ENCODE data around the gene SMARCD1.

Gene SMARCD1

DNA sequence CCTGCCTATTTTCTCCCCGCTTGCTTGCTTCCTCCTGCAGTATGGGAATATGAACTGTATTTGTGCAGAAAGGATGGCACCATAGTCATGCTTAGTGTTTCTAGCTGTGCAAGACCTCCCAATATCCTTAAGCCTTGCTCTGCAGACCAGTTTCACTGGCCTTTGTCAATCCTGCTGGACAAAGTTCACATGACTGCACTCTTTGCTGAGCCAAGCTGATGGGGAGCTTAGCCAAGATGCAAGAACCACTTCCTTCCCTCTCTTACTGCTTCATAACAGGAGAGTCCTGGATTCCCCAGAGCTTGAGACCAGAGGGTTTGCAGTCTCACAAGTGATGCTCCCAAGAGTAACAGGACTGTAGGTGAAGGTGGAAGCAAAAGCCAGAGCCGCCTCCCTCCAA lies 24.0 kb upstream of the SMARCD1 start:
- H3K27me3 ChIP-seq (ENCODE audit: insufficient read depth, low read depth): peaks cover 11% of the 10 kb centered on the region
- H4K20me1 ChIP-seq (ENCODE audit: insufficient read depth): no peaks in the 10 kb centered on the region
- no peak overlapping the region for H2AFZ ChIP-seq (ENCODE audit: low read depth)
- H3K36me3 ChIP-seq (ENCODE audit: insufficient read depth): no peaks in the 10 kb centered on the region
- no peak overlapping the region for H3K27ac ChIP-seq
- TF ChIP-seq, protein P1, sequence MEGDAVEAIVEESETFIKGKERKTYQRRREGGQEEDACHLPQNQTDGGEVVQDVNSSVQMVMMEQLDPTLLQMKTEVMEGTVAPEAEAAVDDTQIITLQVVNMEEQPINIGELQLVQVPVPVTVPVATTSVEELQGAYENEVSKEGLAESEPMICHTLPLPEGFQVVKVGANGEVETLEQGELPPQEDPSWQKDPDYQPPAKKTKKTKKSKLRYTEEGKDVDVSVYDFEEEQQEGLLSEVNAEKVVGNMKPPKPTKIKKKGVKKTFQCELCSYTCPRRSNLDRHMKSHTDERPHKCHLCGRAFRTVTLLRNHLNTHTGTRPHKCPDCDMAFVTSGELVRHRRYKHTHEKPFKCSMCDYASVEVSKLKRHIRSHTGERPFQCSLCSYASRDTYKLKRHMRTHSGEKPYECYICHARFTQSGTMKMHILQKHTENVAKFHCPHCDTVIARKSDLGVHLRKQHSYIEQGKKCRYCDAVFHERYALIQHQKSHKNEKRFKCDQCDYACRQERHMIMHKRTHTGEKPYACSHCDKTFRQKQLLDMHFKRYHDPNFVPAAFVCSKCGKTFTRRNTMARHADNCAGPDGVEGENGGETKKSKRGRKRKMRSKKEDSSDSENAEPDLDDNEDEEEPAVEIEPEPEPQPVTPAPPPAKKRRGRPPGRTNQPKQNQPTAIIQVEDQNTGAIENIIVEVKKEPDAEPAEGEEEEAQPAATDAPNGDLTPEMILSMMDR (conservative IDR thresholded peaks at IDR 0.05; ENCODE audit: low read depth, low read length): no peak
- H3K4me1 ChIP-seq (ENCODE audit: low read depth, poor library complexity, severe bottlenecking): peaks cover 12% of the 10 kb centered on the region
- H3K4me2 ChIP-seq: no peak overlapping the region
- no peak overlapping the region for H3K4me3 ChIP-seq (IDR thresholded peaks at IDR 0.05; ENCODE audit: insufficient read depth, low read depth, low read length)
- H3K79me2 ChIP-seq (ENCODE audit: insufficient read depth, low read depth): no peaks in the 10 kb centered on the region
- no peak overlapping the region for H3K9ac ChIP-seq

DNA sequence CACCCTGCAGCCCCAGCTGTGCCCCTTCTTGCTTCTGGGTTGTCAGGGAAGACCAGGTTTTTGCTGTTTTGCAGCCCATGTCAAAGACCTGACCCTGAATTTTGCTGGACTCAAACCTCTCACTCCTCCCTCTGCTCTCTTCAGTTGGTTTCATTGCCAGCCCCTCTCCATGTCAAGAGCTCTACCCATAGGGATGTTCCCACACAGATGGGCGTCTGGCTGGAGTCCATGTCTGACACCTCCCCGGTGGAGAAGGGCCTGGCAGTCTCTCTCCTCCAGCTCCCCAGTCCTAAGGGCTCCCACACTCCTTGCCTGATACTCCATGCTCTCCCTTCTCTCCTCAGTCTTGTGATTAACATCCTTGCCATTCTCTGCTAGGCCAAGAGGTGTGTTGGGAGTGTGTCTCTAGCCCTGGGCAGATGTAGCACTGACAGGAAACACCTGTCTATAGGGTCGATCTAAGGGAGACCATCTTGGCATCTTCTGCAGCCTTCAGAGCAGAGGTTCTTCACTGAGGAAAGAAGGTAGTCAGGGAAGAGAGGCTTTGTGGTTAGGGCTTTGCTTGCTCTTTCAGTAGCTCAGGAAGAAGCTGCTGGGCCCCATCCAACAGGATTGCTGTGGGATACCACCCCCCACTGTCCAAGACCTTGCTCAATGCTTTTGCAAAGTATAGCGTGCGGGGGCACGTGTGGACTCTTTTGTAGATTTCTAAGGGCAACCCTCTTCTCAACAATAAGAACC lies 23.0 kb upstream of the SMARCD1 start:
- no peaks in the 10 kb centered on the region for H3K36me3 ChIP-seq (ENCODE audit: insufficient read depth)
- no peak overlapping the region for H3K4me2 ChIP-seq
- H3K79me2 ChIP-seq (ENCODE audit: insufficient read depth, low read depth): no peaks in the 10 kb centered on the region
- peaks cover 4% of the 10 kb centered on the region for H3K4me1 ChIP-seq (ENCODE audit: low read depth, poor library complexity, severe bottlenecking)
- H4K20me1 ChIP-seq (ENCODE audit: insufficient read depth): no peaks in the 10 kb centered on the region
- H3K4me3 ChIP-seq (IDR thresholded peaks at IDR 0.05; ENCODE audit: insufficient read depth, low read depth, low read length): no peak overlapping the region
- H3K9ac ChIP-seq: no peak overlapping the region
- no peak overlapping the region for H3K27ac ChIP-seq
- no peak overlapping the region for H2AFZ ChIP-seq (ENCODE audit: low read depth)
- TF ChIP-seq, protein P1 (conservative IDR thresholded peaks at IDR 0.05; ENCODE audit: low read depth, low read length): no peak
- H3K27me3 ChIP-seq (ENCODE audit: insufficient read depth, low read depth): peaks cover 1% of the 10 kb centered on the region; the same call in 1 of the 2 replicates

DNA sequence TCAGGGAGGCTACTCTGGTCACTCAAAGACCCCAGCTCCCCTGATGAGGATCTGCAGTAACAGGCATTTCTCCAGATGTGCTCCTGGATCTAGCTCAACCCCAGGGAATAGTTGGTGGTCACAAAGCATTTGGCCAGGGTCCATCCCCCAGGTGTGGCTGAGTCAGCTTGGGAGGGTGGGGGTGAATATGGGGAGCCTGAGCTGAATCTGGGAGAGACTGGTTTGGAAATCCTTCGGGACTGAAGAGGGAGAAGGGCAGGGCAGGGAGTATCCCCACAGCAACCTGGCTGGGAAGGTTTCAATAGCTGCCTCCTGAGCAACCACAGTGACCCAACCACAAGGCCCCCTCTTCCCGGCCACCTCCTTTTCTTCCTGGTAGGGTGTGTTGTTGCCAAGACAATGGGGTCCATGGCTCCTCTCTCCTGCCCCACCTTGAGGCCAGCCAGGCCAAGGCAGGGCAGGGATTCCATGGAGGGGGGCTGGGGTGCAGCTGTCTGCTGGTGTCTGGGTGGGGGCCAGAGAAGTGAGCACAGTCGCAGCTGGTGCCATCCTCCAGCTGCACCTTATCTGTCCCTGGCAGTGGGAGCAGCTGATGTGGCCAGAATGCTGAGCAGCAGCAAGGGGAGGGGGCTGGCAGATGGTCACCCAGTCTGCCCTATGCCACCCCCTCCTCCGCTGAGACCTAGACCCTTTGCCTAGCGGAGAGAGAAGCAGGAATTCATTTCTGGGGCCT lies 22.2 kb upstream of the SMARCD1 start:
- no peak overlapping the region for H2AFZ ChIP-seq (ENCODE audit: low read depth)
- H3K27ac ChIP-seq: no peak overlapping the region
- H4K20me1 ChIP-seq (ENCODE audit: insufficient read depth): no peaks in the 10 kb centered on the region
- H3K27me3 ChIP-seq (ENCODE audit: insufficient read depth, low read depth): no peaks in the 10 kb centered on the region
- H3K4me1 ChIP-seq (ENCODE audit: low read depth, poor library complexity, severe bottlenecking): peaks cover 4% of the 10 kb centered on the region
- H3K4me2 ChIP-seq: no peak overlapping the region
- H3K36me3 ChIP-seq (ENCODE audit: insufficient read depth): no peaks in the 10 kb centered on the region
- TF ChIP-seq, protein P1 (conservative IDR thresholded peaks at IDR 0.05; ENCODE audit: low read depth, low read length): no peak
- H3K9ac ChIP-seq: no peak overlapping the region
- H3K4me3 ChIP-seq (IDR thresholded peaks at IDR 0.05; ENCODE audit: insufficient read depth, low read depth, low read length): no peak overlapping the region
- H3K79me2 ChIP-seq (ENCODE audit: insufficient read depth, low read depth): no peaks in the 10 kb centered on the region

DNA sequence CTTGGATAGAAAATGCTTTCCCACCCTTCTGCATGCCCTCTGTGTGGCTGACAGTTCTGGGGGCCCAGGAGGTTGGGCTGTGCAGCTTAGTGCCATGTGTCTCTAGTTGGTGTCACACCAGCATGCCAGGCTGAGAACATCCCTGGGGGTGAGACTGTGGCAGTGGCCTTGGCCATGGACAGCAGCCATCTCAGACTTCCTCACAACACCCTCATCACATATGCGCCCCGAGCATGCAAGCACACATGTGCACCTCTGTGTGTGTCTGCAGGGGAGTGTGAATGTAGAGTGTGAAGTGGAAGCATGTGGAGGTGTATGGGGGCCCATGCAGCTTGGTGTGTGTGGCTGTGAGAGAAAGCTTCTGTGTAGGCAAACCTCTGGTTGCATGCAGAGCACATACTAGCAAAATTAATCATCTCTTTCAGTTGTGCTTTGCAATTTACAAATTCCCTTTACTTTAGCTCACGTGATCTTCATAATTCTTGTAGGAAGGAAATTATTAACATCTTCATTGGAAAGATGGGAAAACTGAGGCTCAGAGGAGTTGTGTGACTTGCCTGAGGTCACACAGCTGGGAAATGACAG lies 19.3 kb upstream of the SMARCD1 start:
- peaks cover 11% of the 10 kb centered on the region for H3K4me1 ChIP-seq (ENCODE audit: low read depth, poor library complexity, severe bottlenecking)
- H3K27ac ChIP-seq: no peak overlapping the region
- no peak overlapping the region for H3K4me2 ChIP-seq
- H3K4me3 ChIP-seq (IDR thresholded peaks at IDR 0.05; ENCODE audit: insufficient read depth, low read depth, low read length): no peak overlapping the region
- TF ChIP-seq, protein P1 (conservative IDR thresholded peaks at IDR 0.05; ENCODE audit: low read depth, low read length): no peak
- no peak overlapping the region for H2AFZ ChIP-seq (ENCODE audit: low read depth)
- no peaks in the 10 kb centered on the region for H3K36me3 ChIP-seq (ENCODE audit: insufficient read depth)
- no peaks in the 10 kb centered on the region for H3K27me3 ChIP-seq (ENCODE audit: insufficient read depth, low read depth)
- H3K9ac ChIP-seq: no peak overlapping the region
- H4K20me1 ChIP-seq (ENCODE audit: insufficient read depth): no peaks in the 10 kb centered on the region
- no peaks in the 10 kb centered on the region for H3K79me2 ChIP-seq (ENCODE audit: insufficient read depth, low read depth)
